Panc1 (cell line): ENCODE measurements around the gene LAMB1. TPM values are rescaled to one million over a fixed set of nuclear protein-coding genes. Genes with fewer than 3 reads are reported as not detected.

Experiments used
- ATAC-seq: fragments of 200-7000 bp; cut with Tn5 transposase; 2 replicates; pipeline ENCODE4 v1.9.1; 2020; ENCODE audit warnings: mild to moderate bottlenecking, moderate library complexity
- BruUV-seq: library from RNA; stranded (reverse); fragments of 400-500 nt; replicated peaks from 2 replicates; lab custom pipeline; 2021; lab: Mats Ljungman, UMichigan
- CTCF ChIA-PET: fragments of 300-600 bp; sonication (Branson Sonifier 250); formaldehyde crosslinking; loops from one replicate; lab custom pipeline; 2022; ENCODE audit warnings: antibody characterized with exemption; lab: Charles Lee
- POLR2A ChIA-PET: fragments of 300-600 bp; sonication (Branson Sonifier 250); formaldehyde crosslinking; loops from one replicate; lab custom pipeline; 2022; ENCODE audit warnings: antibody characterized with exemption; lab: Charles Lee
- DNase-seq: peaks from one replicate; pipeline ENCODE4 v3.0.0-alpha.2; 2010; ENCODE audit warnings: low read depth, low spot score
- H3K27ac ChIP-seq: 2 replicates; pipeline ENCODE4 v1.5.1; 2011; ENCODE audit warnings: mild to moderate bottlenecking, low read length, inconsistent platforms
- H3K27me3 ChIP-seq: fragments of 200-500 bp; sonication (Bioruptor generic); 2 replicates; pipeline ENCODE4 v1.6.0; 2014; ENCODE audit warnings: low read length, inconsistent platforms; ENCODE audit not compliant: control insufficient read depth, insufficient read depth
- H3K36me3 ChIP-seq: fragments of 200-500 bp; sonication (Bioruptor generic); 2 replicates; pipeline ENCODE4 v1.5.1; 2014; ENCODE audit warnings: inconsistent platforms, mild to moderate bottlenecking, low read length, moderate library complexity; ENCODE audit not compliant: control insufficient read depth, insufficient read depth
- H3K4me1 ChIP-seq: 2 replicates; pipeline ENCODE4 v1.5.1; 2011; ENCODE audit warnings: inconsistent platforms, mild to moderate bottlenecking, low read length, moderate library complexity; ENCODE audit not compliant: control insufficient read depth, insufficient read depth
- H3K4me3 ChIP-seq, 2 experiments: 2 replicates each; pipeline ENCODE4 v1.5.1; 2011 to 2012; ENCODE audit warnings: low read depth in 2 of 2, low read length in 2 of 2, mild to moderate bottlenecking in 2 of 2, inconsistent platforms in 1 of 2, moderate library complexity in 1 of 2
- H3K9me3 ChIP-seq: fragments of 200-500 bp; sonication (Bioruptor generic); 2 replicates; pipeline ENCODE4 v1.5.1; 2014; ENCODE audit warnings: low read depth, mild to moderate bottlenecking, inconsistent platforms, low read length, moderate library complexity; ENCODE audit not compliant: control insufficient read depth, insufficient read depth
- CTCF ChIP-seq: fragments of 450-650 bp; IDR thresholded peaks from 2 replicates; pipeline ENCODE4 v1.5.1; 2017; ENCODE audit warnings: mild to moderate bottlenecking
- POLR2AphosphoS5 ChIP-seq: IDR thresholded peaks from 2 replicates; pipeline ENCODE4 v1.6.1; 2012; ENCODE audit warnings: mild to moderate bottlenecking, low read depth, low read length, moderate library complexity
- REST ChIP-seq, 2 experiments: IDR thresholded peaks; 2 replicates each; pipeline ENCODE4 v1.6.1; 2011 to 2012; ENCODE audit warnings: low read depth in 2 of 2, control low read depth in 1 of 2, low read length in 1 of 2, mild to moderate bottlenecking in 1 of 2, moderate library complexity in 1 of 2; ENCODE audit not compliant: insufficient read depth in 1 of 2
- SIN3A ChIP-seq: IDR thresholded peaks from 2 replicates; pipeline ENCODE4 v1.6.1; 2012; ENCODE audit warnings: low read depth, mild to moderate bottlenecking, low read length, moderate library complexity, borderline replicate concordance; ENCODE audit not compliant: insufficient read depth
- TCF7L2 ChIP-seq: IDR thresholded peaks from 2 replicates; pipeline ENCODE4 v1.6.1; 2011; ENCODE audit warnings: mild to moderate bottlenecking, low read depth, low read length, inconsistent platforms
- in situ Hi-C: cut with HindIII; loops from 2 replicates; pipeline ENCODE4 v1.10.0; 2016; ENCODE audit warnings: low sequenced_read_pairs, low pct_unique_long_range_greater_than_20kb
- intact Hi-C: fragments of 100-400 bp; cut with micrococcal nuclease; formaldehyde crosslinking; loops from one replicate; pipeline ENCODE4 v1.10.0; 2022; ENCODE audit not compliant: unreplicated experiment
- total RNA-seq: library from RNA; stranded (reverse); gene quantifications from one replicate; pipeline ENCODE4 v1.2.1, GENCODE V29; 2021; ENCODE audit not compliant: unreplicated experiment

LAMB1 gene
- total RNA-seq, 1 experiment from 2014 or later = 204 TPM

GRCh38 chr7:108016841-108017775, 14.1 kb upstream of the LAMB1 start:
- intact Hi-C loops = loop anchor here (10.0 kb wide), 1 partner anchor 78 kb away; no protein-coding TSS in a partner anchor

More at GRCh38 chr7:108016841-108017775, 14.1 kb upstream of the LAMB1 start:
- H3K9me3 ChIP-seq = no peaks in the 10 kb centered on the region
- in situ Hi-C loops = no loop called here
- ATAC-seq = peak; percentile 74
- H3K27ac ChIP-seq = peak overlapping the region; percentile 71
- no TSS peak for BruUV-seq
- TF ChIP-seq POLR2AphosphoS5 (no peak), REST (IDR thresholded peaks at IDR 0.05; ENCODE audit: insufficient read depth in 1 of 2, low read depth in 2 of 2, low read length in 1 of 2) (no peak), SIN3A (no peak), CTCF (peak; percentile 66), TCF7L2 (0 out of 2 replicates have a peak, but pooled peaks have one; percentile 26)
- CTCF ChIA-PET = interaction anchor here (0.5 to 0.6 kb wide), 2 partner anchors 89 to 117 kb away, joined by 5 to 8 read pairs; no protein-coding TSS in a partner anchor
- no peaks in the 10 kb centered on the region for H3K36me3 ChIP-seq
- no peak for DNase-seq
- H3K27me3 ChIP-seq = no peaks in the 10 kb centered on the region
- POLR2A ChIA-PET = interaction anchor here (0.5 to 1.0 kb wide), 3 partner anchors 12 to 101 kb away, joined by 3 to 4 read pairs (median 4); no protein-coding TSS in a partner anchor
- no peak overlapping the region for H3K4me3 ChIP-seq
- peaks cover 55% of the 10 kb centered on the region for H3K4me1 ChIP-seq
